ENCODE data around the gene HIVEP3. TPM values are rescaled to one million over a fixed set of nuclear protein-coding genes. Genes with fewer than 3 reads are reported as not detected.

Gene HIVEP3
- total RNA-seq, 4 donors from 2014 or later: 3.2 to 11.0 (median 4.2) TPM

GRCh38 chr1:41766041-41766440 lies 152.7 kb downstream of the HIVEP3 start:
- H3K4me1 ChIP-seq: peaks cover 9 to 55% (median 30%) of the 10 kb centered on the region in 3 donors
- no peak for TF ChIP-seq CTCF (IDR thresholded peaks at IDR 0.05)
- TF ChIP-seq POLR2A (IDR thresholded peaks at IDR 0.05): no peak

GRCh38 chr1:41765152-41765551 lies 153.6 kb downstream of the HIVEP3 start:
- Histone ChIP-seq H3K36me3 (no peaks in the 10 kb centered on the region), H3K27ac (no peak overlapping the region), H3K27me3 (no peaks in the 10 kb centered on the region), H3K4me1 (peaks cover 9 to 49% (median 30%) of the 10 kb centered on the region in 3 donors), H3K9me3 (no peaks in the 10 kb centered on the region), H3K4me3 (no peak overlapping the region)
- intact Hi-C loops (cut with DNase I): no loop called here
- TF ChIP-seq POLR2A (IDR thresholded peaks at IDR 0.05): no peak
- TF ChIP-seq CTCF (IDR thresholded peaks at IDR 0.05): no peak
- 21 to 32% methylated on average over 3 of the region's 3 CpGs for WGBS, 2 donors
- no peak for DNase-seq

More at GRCh38 chr1:41766041-41766440, 152.7 kb downstream of the HIVEP3 start:
- no peaks in the 10 kb centered on the region for H3K36me3 ChIP-seq
- no peak for DNase-seq
- intact Hi-C loops (cut with DNase I): no loop called here
- H3K27ac ChIP-seq: no peak overlapping the region
- no peak overlapping the region for H3K4me3 ChIP-seq
- H3K9me3 ChIP-seq: no peaks in the 10 kb centered on the region
- H3K27me3 ChIP-seq: no peaks in the 10 kb centered on the region

GRCh38 chr1:41764656-41765055 lies 154.1 kb downstream of the HIVEP3 start:
- Histone ChIP-seq H3K36me3 (no peaks in the 10 kb centered on the region), H3K9me3 (no peaks in the 10 kb centered on the region), H3K4me3 (no peak overlapping the region), H3K27me3 (no peaks in the 10 kb centered on the region), H3K4me1 (peaks cover 9 to 49% (median 30%) of the 10 kb centered on the region in 3 donors), H3K27ac (no peak overlapping the region)
- DNase-seq: no peak
- WGBS, 2 donors: 60 to 63% methylated on average over 4 of the region's 4 CpGs
- intact Hi-C loops (cut with DNase I): no loop called here
- TF ChIP-seq CTCF (IDR thresholded peaks at IDR 0.05) (no peak), POLR2A (IDR thresholded peaks at IDR 0.05) (no peak)

GRCh38 chr1:41762777-41763176 lies 155.9 kb downstream of the HIVEP3 start:
- Histone ChIP-seq H3K27me3 (no peaks in the 10 kb centered on the region), H3K4me3 (no peak overlapping the region), H3K27ac (no peak overlapping the region), H3K9me3 (no peaks in the 10 kb centered on the region), H3K36me3 (no peaks in the 10 kb centered on the region), H3K4me1 (peaks cover 7 to 35% (median 16%) of the 10 kb centered on the region in 3 donors)
- 86% methylated on average over 1 of the region's 1 CpG; no CpG with 5 or more reads in 1 of the 2 donors for WGBS, 2 donors
- intact Hi-C loops (cut with DNase I): no loop called here
- TF ChIP-seq POLR2A (IDR thresholded peaks at IDR 0.05) (no peak), CTCF (IDR thresholded peaks at IDR 0.05) (no peak)
- DNase-seq: no peak

GRCh38 chr1:41762251-41762650 lies 156.5 kb downstream of the HIVEP3 start:
- H3K9me3 ChIP-seq: no peaks in the 10 kb centered on the region
- no peaks in the 10 kb centered on the region for H3K36me3 ChIP-seq
- peaks cover 1 to 30% (median 12%) of the 10 kb centered on the region in 3 donors for H3K4me1 ChIP-seq
- no peaks in the 10 kb centered on the region for H3K27me3 ChIP-seq
- intact Hi-C loops (cut with DNase I): no loop called here
- 75% methylated on average over 4 of the region's 4 CpGs; no CpG with 5 or more reads in 1 of the 2 donors for WGBS, 2 donors
- H3K27ac ChIP-seq: no peak overlapping the region
- no peak overlapping the region for H3K4me3 ChIP-seq
- no peak for DNase-seq
- TF ChIP-seq CTCF (IDR thresholded peaks at IDR 0.05): no peak
- no peak for TF ChIP-seq POLR2A (IDR thresholded peaks at IDR 0.05)

Data from esophagus squamous epithelium (tissue), 5 donors.